HS-5 (cell line): ENCODE results near the gene HMGN4.

Experiments used
- DNase-seq: peaks from one replicate; pipeline ENCODE4 v3.0.0-alpha.2; 2012; ENCODE audit warnings: low read depth

Gene HMGN4

GRCh38 chr6:26552205-26552604 lies 14.0 kb downstream of the HMGN4 start:
- no peak for DNase-seq

- DNase-seq, result no peak
Observed at GRCh38 chr6:26552640-26553188, 14.5 kb downstream of the HMGN4 start.

GRCh38 chr6:26553264-26553634 lies 15.1 kb downstream of the HMGN4 start:
- peak; percentile 62 for DNase-seq

- peak; percentile 83 for DNase-seq
Observed at GRCh38 chr6:26553635-26554446, 15.7 kb downstream of the HMGN4 start.

GRCh38 chr6:26554447-26554696 lies 16.2 kb downstream of the HMGN4 start:
- DNase-seq, result no peak

- peak; percentile 68 for DNase-seq
Observed at GRCh38 chr6:26554697-26555504, 16.7 kb downstream of the HMGN4 start.

- no peak for DNase-seq
Observed at GRCh38 chr6:26555505-26556262, 17.5 kb downstream of the HMGN4 start.

- DNase-seq, result peak; percentile 97
Observed at GRCh38 chr6:26556263-26557070, 18.3 kb downstream of the HMGN4 start.

- DNase-seq, result no peak
Observed at GRCh38 chr6:26561533-26562466, 23.6 kb downstream of the HMGN4 start.

- DNase-seq, result no peak
Observed at GRCh38 chr6:26563488-26563887, 25.3 kb downstream of the HMGN4 start.

GRCh38 chr6:26568601-26569432 lies 30.7 kb downstream of the HMGN4 start:
- DNase-seq, result peak; percentile 88

GRCh38 chr6:26569433-26569764 lies 31.2 kb downstream of the HMGN4 start:
- no peak for DNase-seq

- no peak for DNase-seq
Observed at GRCh38 chr6:26570027-26570809, 32.1 kb downstream of the HMGN4 start.

- peak; percentile 95 for DNase-seq
Observed at GRCh38 chr6:26571592-26572296, 33.6 kb downstream of the HMGN4 start.

GRCh38 chr6:26575494-26575939 lies 37.4 kb downstream of the HMGN4 start:
- DNase-seq, result no peak

- DNase-seq, result no peak
Observed at GRCh38 chr6:26576407-26576843, 38.3 kb downstream of the HMGN4 start.

- DNase-seq, result peak; percentile 82
Observed at GRCh38 chr6:26576929-26577719, 39.0 kb downstream of the HMGN4 start.
